ENCODE data around the gene SCYGR2. TPM values are rescaled to one million over a fixed set of nuclear protein-coding genes. Genes with fewer than 3 reads are reported as not detected.

Gene SCYGR2
- total RNA-seq, 3 donors from 2014 or later: not detected

- Histone ChIP-seq H3K36me3 (ENCODE audit: low read depth) (no peaks in the 10 kb centered on the region), H3K4me3 (no peak overlapping the region), H3K4me1 (ENCODE audit: low read depth) (no peaks in the 10 kb centered on the region), H3K9me3 (no peaks in the 10 kb centered on the region)
- no peak for TF ChIP-seq CTCF (IDR thresholded peaks at IDR 0.05)
- ATAC-seq (no peak), DNase-seq (no peak)
- intact Hi-C loops (cut with DNase I, micrococcal nuclease): no loop called here
These were observed 30.7 kb downstream of the SCYGR2 start for GRCh38 chr2:227629435-227629834.

GRCh38 chr2:227630322-227630721 is 31.6 kb downstream of the SCYGR2 start:
- Histone ChIP-seq H3K36me3 (ENCODE audit: low read depth) (no peaks in the 10 kb centered on the region), H3K4me3 (no peak overlapping the region), H3K9me3 (no peaks in the 10 kb centered on the region), H3K4me1 (ENCODE audit: low read depth) (no peaks in the 10 kb centered on the region)
- TF ChIP-seq CTCF (IDR thresholded peaks at IDR 0.05): no peak
- intact Hi-C loops (cut with DNase I, micrococcal nuclease): no loop called here
- ATAC-seq (no peak), DNase-seq (no peak)

DNA sequence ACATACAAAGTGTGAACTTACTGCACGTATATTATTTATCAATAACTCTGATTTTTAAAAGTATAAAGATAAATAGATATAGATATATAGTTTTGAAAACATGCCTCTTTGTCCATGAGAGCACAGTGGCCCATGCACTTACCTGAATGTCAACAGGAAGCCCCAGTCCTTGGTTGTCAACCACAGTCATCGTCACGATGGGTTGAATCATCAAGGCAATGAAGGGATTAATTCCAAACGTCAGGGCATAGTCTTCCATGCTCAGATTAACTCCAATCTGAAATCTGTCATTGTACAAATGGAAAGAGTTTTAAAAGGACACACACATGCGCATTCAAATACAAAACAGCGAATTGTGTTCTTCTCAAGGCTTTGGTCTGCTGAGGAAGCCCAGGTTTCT is 34.1 kb downstream of the SCYGR2 start:
- Histone ChIP-seq H3K4me3 (no peak overlapping the region), H3K9me3 (no peaks in the 10 kb centered on the region), H3K36me3 (ENCODE audit: low read depth) (no peaks in the 10 kb centered on the region), H3K4me1 (ENCODE audit: low read depth) (no peaks in the 10 kb centered on the region)
- DNase-seq (no peak), ATAC-seq (no peak)
- intact Hi-C loops (cut with DNase I, micrococcal nuclease): no loop called here
- TF ChIP-seq CTCF (IDR thresholded peaks at IDR 0.05): no peak

DNA sequence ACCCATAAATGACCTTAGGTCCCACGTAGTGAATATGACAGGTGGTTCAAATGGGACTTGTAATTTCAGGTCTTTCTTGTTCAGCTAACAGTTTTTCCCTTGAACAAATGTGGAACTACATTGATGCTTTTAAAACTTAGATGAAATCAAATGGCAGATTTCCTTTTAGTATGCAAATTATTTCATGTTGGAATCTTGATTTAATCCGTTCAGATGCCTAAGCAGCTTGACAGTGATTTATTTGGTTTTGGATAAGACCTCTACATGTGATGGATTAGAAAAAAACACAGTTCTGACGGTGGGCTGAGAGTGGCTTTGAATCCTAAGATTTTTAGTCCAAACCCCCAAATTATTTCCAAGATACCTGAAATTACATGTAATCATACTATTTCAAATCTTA is 35.5 kb downstream of the SCYGR2 start:
- intact Hi-C loops (cut with DNase I, micrococcal nuclease): no loop called here
- Histone ChIP-seq H3K36me3 (ENCODE audit: low read depth) (no peaks in the 10 kb centered on the region), H3K4me1 (ENCODE audit: low read depth) (no peaks in the 10 kb centered on the region), H3K9me3 (no peaks in the 10 kb centered on the region), H3K4me3 (no peak overlapping the region)
- DNase-seq: no peak
- no peak for TF ChIP-seq CTCF (IDR thresholded peaks at IDR 0.05)
- no peak for ATAC-seq

DNA sequence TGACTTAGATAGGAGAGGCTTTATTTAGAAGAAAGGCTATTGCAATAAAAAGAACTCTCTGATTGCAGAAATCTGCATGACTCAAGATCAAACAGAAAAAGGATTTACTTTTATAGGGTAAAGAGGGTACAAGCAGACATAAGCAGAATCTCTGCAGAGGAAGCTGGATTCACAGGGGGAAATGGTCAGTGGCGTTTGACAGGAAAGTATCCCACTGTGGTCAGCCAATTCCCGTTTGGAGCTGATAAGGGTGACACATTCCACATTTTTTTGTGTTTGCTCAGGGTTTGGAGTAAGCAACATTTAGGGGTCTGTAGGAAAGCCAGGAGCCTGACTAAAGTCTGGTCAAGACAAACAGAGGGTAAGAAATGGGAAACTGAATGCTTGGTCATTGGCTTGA is 44.0 kb downstream of the SCYGR2 start:
- ATAC-seq (no peak), DNase-seq (no peak)
- Histone ChIP-seq H3K36me3 (ENCODE audit: low read depth) (no peaks in the 10 kb centered on the region), H3K9me3 (no peaks in the 10 kb centered on the region), H3K4me3 (no peak overlapping the region), H3K4me1 (ENCODE audit: low read depth) (no peaks in the 10 kb centered on the region)
- intact Hi-C loops (cut with DNase I, micrococcal nuclease): no loop called here
- TF ChIP-seq CTCF (IDR thresholded peaks at IDR 0.05): no peak

- no peak for TF ChIP-seq CTCF (IDR thresholded peaks at IDR 0.05)
- H3K9me3 ChIP-seq: no peaks in the 10 kb centered on the region
- intact Hi-C loops (cut with DNase I, micrococcal nuclease): no loop called here
- ATAC-seq (no peak), DNase-seq (no peak)
- H3K4me1 ChIP-seq (ENCODE audit: low read depth): no peaks in the 10 kb centered on the region
- H3K36me3 ChIP-seq (ENCODE audit: low read depth): no peaks in the 10 kb centered on the region
- H3K4me3 ChIP-seq: no peak overlapping the region
These were observed 45.4 kb downstream of the SCYGR2 start for GRCh38 chr2:227643990-227644551.
